Chondrocyte (in vitro differentiated cells): ENCODE data around the gene TMEM9. TPM values are rescaled to one million over a fixed set of nuclear protein-coding genes. Genes with fewer than 3 reads are reported as not detected.

Experiments
- DNase-seq: peaks from one replicate; pipeline ENCODE4 v3.0.0; 2021; ENCODE audit warnings: mixed read lengths, low spot score
- H3K27ac Mint-ChIP-seq: one replicate; pipeline ENCODE4 v1.8.0; 2021; ENCODE audit warnings: mild to moderate bottlenecking, moderate library complexity, mixed read lengths; ENCODE audit not compliant: unreplicated experiment
- H3K27me3 Mint-ChIP-seq: 2 replicates; pipeline ENCODE4 v1.8.0; 2021; ENCODE audit warnings: low read depth, mixed read lengths
- H3K36me3 Mint-ChIP-seq: 2 replicates; pipeline ENCODE4 v1.8.0; 2021; ENCODE audit warnings: low read depth, mixed read lengths
- H3K4me1 Mint-ChIP-seq: 2 replicates; pipeline ENCODE4 v1.8.0; 2021; ENCODE audit warnings: low read depth, mild to moderate bottlenecking, mixed read lengths
- H3K4me3 Mint-ChIP-seq: one replicate; pipeline ENCODE4 v1.8.0; 2021; ENCODE audit warnings: mild to moderate bottlenecking, moderate library complexity, mixed read lengths; ENCODE audit not compliant: unreplicated experiment
- H3K9me3 Mint-ChIP-seq: 2 replicates; pipeline ENCODE4 v1.8.0; 2021; ENCODE audit warnings: low read depth, mixed read lengths
- CTCF ChIP-seq: fragments of 200-600 bp; sonication (generic); IDR thresholded peaks from 2 replicates; pipeline ENCODE4 v1.5.0; 2021; ENCODE audit warnings: antibody characterized with exemption, mild to moderate bottlenecking, moderate library complexity
- total RNA-seq: library from RNA; stranded (reverse); gene quantifications from 3 replicates; pipeline ENCODE4 v1.2.1, GENCODE V29; 2021

Gene TMEM9
- total RNA-seq, 1 donor from 2014 or later: 57.3 TPM

- Mint-ChIP-seq H3K4me3 (no peak overlapping the region), H3K9me3 (no peaks in the 10 kb centered on the region), H3K4me1 (peaks cover 6% of the 10 kb centered on the region), H3K27ac (no peak overlapping the region), H3K36me3 (peaks cover 5% of the 10 kb centered on the region), H3K27me3 (peaks cover 13% of the 10 kb centered on the region)
- TF ChIP-seq CTCF: no peak
- DNase-seq: no peak
Measured at GRCh38 chr1:201096977-201097856, 57.1 kb downstream of the TMEM9 start.

DNA sequence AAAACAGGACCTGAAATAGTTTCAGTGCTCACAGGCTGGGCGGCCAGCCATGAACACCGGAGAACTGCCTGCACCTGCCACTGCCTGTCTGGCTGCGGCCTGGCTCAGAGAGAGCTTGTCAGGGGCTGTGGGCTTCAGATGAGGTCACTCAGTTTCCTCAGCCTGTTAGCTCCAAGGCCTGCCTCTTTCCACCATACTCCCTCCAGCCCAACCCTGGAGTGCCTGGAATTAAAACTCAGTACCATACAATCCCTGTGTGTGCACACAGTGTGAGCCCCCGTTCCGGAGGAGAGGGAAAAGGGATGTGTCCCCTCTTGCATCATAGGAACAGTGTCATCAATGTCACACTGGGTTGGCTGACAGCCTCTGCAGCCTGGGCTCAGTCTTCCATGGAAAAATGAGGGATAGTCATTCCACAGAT, 58.2 kb downstream of the TMEM9 start:
- Mint-ChIP-seq H3K4me1 (peaks cover 12% of the 10 kb centered on the region), H3K36me3 (peaks cover 5% of the 10 kb centered on the region), H3K27me3 (peaks cover 13% of the 10 kb centered on the region), H3K9me3 (no peaks in the 10 kb centered on the region), H3K4me3 (no peak overlapping the region), H3K27ac (no peak overlapping the region)
- TF ChIP-seq CTCF: no peak
- DNase-seq: no peak

DNA sequence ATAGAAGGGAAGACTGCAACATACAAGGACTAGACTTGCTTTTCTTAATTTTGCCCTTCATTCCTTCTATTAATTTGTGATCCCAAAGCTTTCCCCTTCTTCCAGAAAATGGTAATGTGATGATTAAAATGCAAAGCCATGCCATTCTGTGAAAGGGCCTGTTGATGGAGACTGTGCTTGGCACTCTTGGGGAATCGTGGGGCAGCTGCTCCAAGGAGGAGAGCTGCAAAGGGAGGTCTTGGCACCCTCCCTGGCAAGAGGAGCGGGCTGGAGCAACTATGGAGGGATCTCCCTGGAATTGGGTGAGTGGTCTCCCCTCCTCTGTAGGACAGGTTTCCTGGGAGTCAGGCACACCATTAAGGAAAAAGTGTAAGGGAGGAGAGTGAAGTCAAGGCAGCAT, 58.7 kb downstream of the TMEM9 start:
- Mint-ChIP-seq H3K36me3 (peaks cover 5% of the 10 kb centered on the region), H3K9me3 (no peaks in the 10 kb centered on the region), H3K27ac (no peak overlapping the region), H3K27me3 (peaks cover 13% of the 10 kb centered on the region), H3K4me3 (no peak overlapping the region), H3K4me1 (peaks cover 15% of the 10 kb centered on the region)
- TF ChIP-seq CTCF: no peak
- DNase-seq: no peak

DNA sequence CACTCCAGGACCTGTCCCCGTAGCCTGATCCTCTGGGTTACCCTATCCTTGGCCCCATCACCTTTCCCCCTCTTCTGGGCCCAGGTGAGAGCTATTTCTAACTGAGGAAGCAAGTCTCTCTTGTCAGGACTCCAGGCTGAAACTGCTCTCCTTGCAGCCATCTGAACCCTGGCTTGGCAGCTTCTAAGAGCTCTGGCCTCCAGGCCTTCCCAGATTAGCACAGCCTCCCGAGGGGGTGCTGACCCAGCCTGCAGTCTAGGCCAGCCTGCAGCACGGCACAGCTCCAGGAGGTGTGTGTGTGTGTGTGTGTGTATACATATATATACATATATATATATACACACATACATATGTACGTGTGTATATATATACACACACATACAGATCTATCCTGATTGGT, 59.4 kb downstream of the TMEM9 start:
- TF ChIP-seq CTCF: no peak
- peaks cover 21% of the 10 kb centered on the region for H3K4me1 Mint-ChIP-seq
- H3K36me3 Mint-ChIP-seq: peaks cover 5% of the 10 kb centered on the region
- H3K4me3 Mint-ChIP-seq: no peak overlapping the region
- no peak overlapping the region for H3K27ac Mint-ChIP-seq
- no peaks in the 10 kb centered on the region for H3K9me3 Mint-ChIP-seq
- peaks cover 13% of the 10 kb centered on the region for H3K27me3 Mint-ChIP-seq
- no peak for DNase-seq

DNA sequence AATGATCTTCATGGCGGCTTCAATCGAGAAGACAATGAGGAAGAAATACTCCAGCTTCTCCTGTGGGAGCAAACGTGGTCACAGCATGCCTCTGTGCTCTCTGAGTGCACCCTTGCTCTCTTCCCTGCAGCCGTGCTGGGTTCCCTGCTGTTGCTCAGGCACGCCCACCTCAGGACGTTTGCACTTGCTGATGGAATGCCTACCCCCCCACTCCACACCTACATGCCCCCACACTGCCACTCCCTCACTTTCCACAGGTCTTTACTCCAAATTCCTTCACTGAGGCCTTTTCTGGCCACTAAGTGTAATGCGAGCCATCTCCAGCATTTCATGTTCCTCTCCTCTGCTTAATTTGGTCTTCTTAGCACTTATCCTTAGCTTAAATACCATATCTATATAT, 60.3 kb downstream of the TMEM9 start:
- no peak overlapping the region for H3K4me3 Mint-ChIP-seq
- peaks cover 5% of the 10 kb centered on the region for H3K36me3 Mint-ChIP-seq
- no peak for DNase-seq
- no peaks in the 10 kb centered on the region for H3K9me3 Mint-ChIP-seq
- no peak overlapping the region for H3K27ac Mint-ChIP-seq
- peaks cover 13% of the 10 kb centered on the region for H3K27me3 Mint-ChIP-seq
- TF ChIP-seq CTCF: no peak
- H3K4me1 Mint-ChIP-seq: peaks cover 29% of the 10 kb centered on the region
